ENCODE results near the gene EXOC4.

- TF ChIP-seq EZH2 (IDR thresholded peaks at IDR 0.05; ENCODE audit: insufficient read depth, poor library complexity, severe bottlenecking) (no peak), EZH2phosphoT487 (IDR thresholded peaks at IDR 0.05; ENCODE audit: insufficient read depth, low read depth) (no peak)
These were observed 45.2 kb upstream of the EXOC4 start for GRCh38 chr7:133207687-133208086.
